CD4-positive, alpha-beta T cell (primary cell): ENCODE results near the gene GAS7. TPM values are rescaled to one million over a fixed set of nuclear protein-coding genes. Genes with fewer than 3 reads are reported as not detected.
A peak's percentile ranks its signal among the peaks of the same experiment; 100 is the strongest.
"Not testable (repeated sequence)": the region's sequence is repeated elsewhere in the genome, so short reads cannot be mapped to it uniquely, and the experiment has no call there.

ENCODE experiments used
- ATAC-seq: fragments of 200-7000 bp; cut with Tn5 transposase; one replicate; pipeline ENCODE4 v1.10.0; 2022; ENCODE audit warnings: mild to moderate bottlenecking; ENCODE audit not compliant: poor library complexity
- CTCF ChIA-PET: fragments of 350-600 bp; sonication (Branson Sonifier 250); formaldehyde crosslinking; loops from one replicate; lab custom pipeline; 2021; ENCODE audit warnings: antibody characterized with exemption, inconsistent platforms; lab: Charles Lee
- POLR2A ChIA-PET: fragments of 350-600 bp; sonication (Branson Sonifier 250); formaldehyde crosslinking; loops from one replicate; lab custom pipeline; 2021; ENCODE audit warnings: antibody characterized with exemption, inconsistent platforms; lab: Charles Lee
- DNase-seq, 14 experiments: peaks; one replicate each; pipeline ENCODE4 v3.0.0-alpha.2; 2013 to 2020; ENCODE audit warnings: mixed read lengths in 2 of 14
- H3K27ac ChIP-seq, 2 donors: one replicate each; pipeline versions ENCODE4 v1.5.1 to v1.7.0; 2013; ENCODE audit warnings: low read length in 2 of 2, low read depth in 1 of 2, mild to moderate bottlenecking in 1 of 2
- H3K27me3 ChIP-seq, 2 experiments: 1 replicate in 1 of 2; 2 replicates in 1 of 2; pipeline versions ENCODE4 v1.6.1 to v1.7.0; 2013; ENCODE audit warnings: low read length in 2 of 2, control low read depth in 1 of 2, mild to moderate bottlenecking in 1 of 2, moderate library complexity in 1 of 2; ENCODE audit not compliant: insufficient read depth in 2 of 2, control insufficient read depth in 1 of 2
- H3K36me3 ChIP-seq: one replicate; pipeline ENCODE4 v1.6.1; 2013; ENCODE audit warnings: low read length, control low read depth; ENCODE audit not compliant: insufficient read depth
- H3K4me1 ChIP-seq: one replicate; pipeline ENCODE4 v1.6.1; 2013; ENCODE audit warnings: low read length, control low read depth; ENCODE audit not compliant: insufficient read depth
- H3K4me3 ChIP-seq: one replicate; pipeline ENCODE4 v1.5.1; 2013; ENCODE audit warnings: mild to moderate bottlenecking, low read length, moderate library complexity
- H3K9me3 ChIP-seq, 2 experiments: 1 replicate in 1 of 2; 2 replicates in 1 of 2; pipeline versions ENCODE4 v1.6.1 to v1.7.0; 2013; ENCODE audit warnings: low read length in 2 of 2, mild to moderate bottlenecking in 2 of 2, control low read depth in 1 of 2, moderate library complexity in 1 of 2; ENCODE audit not compliant: control insufficient read depth in 1 of 2, insufficient read depth in 1 of 2
- H3K27ac Mint-ChIP-seq: one replicate; pipeline ENCODE4 v1.8.0; 2020; ENCODE audit warnings: mixed read lengths
- H3K27me3 Mint-ChIP-seq: one replicate; pipeline ENCODE4 v1.8.0; 2021; ENCODE audit warnings: mixed read lengths
- H3K36me3 Mint-ChIP-seq: one replicate; pipeline ENCODE4 v1.8.0; 2021; ENCODE audit warnings: low read depth, mixed read lengths
- H3K4me1 Mint-ChIP-seq: one replicate; pipeline ENCODE4 v1.8.0; 2021; ENCODE audit warnings: low read depth, mixed read lengths
- H3K4me3 Mint-ChIP-seq: one replicate; pipeline ENCODE4 v1.8.0; 2020; ENCODE audit warnings: mild to moderate bottlenecking, mixed read lengths
- H3K9me3 Mint-ChIP-seq: one replicate; pipeline ENCODE4 v1.8.0; 2020; ENCODE audit warnings: mixed read lengths
- CTCF ChIP-seq: fragments of 200-600 bp; IDR thresholded peaks from one replicate; pipeline ENCODE4 v1.8.0; 2022; ENCODE audit warnings: antibody characterized with exemption, mild to moderate bottlenecking
- intact Hi-C, 2 experiments: fragments of 100-400 bp; cut with DNase I in 1 of 2; cut with micrococcal nuclease in 1 of 2; formaldehyde crosslinking; loops; one replicate each; pipeline versions ENCODE4 v1.15.1 to v1.9.0; 2023 to 2025; cut with DNase I, micrococcal nuclease
- total RNA-seq, 174 experiments: library from RNA in 2 of 174; stranded (reverse) in 2 of 174; gene quantifications; one replicate each; pipeline ENCODE4 v1.2.3 and lab custom pipeline; 2021 to 2026

GAS7 gene
- total RNA-seq, 2 experiments from 2014 or later: 1.8 to 3.4 TPM

DNA sequence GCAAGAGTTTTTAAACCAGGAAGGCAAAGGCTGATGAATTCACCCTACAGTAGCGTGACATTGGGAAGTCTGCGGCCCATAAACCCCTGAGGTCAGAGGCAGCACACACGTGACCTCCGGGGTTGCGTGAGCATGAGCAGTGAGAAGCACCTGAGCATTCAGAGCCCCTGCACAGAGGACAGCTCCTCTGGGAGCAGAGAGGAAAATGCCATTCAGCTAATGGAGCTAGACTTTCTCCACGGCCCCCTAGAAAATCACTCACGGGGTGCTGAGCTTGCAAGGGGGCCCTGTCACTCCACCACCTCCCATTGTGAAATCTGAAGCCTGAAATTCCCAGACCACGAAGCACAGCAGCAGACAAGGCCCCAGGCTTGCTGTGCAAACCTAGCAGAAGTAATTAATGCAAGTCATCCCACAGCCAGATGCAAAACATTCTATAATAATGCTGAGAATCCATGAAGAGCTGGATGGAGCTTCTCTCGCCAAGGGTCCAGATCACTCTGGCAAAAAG is 178.4 kb downstream of the GAS7 start:
- intact Hi-C loops: no loop called here
- ATAC-seq (no peak), DNase-seq (peak in 2 of 14 experiments; percentile 50 to 51)
- no peak overlapping the region for H3K4me3 ChIP-seq
- Mint-ChIP-seq H3K4me1 (no peaks in the 10 kb centered on the region), H3K36me3 (no peaks in the 10 kb centered on the region), H3K27ac (no peak overlapping the region), H3K27me3 (no peaks in the 10 kb centered on the region), H3K4me3 (no peak overlapping the region), H3K9me3 (no peaks in the 10 kb centered on the region)
- no peak for TF ChIP-seq CTCF
- H3K4me1 ChIP-seq: no peaks in the 10 kb centered on the region
- CTCF ChIA-PET: no interaction called here
- POLR2A ChIA-PET: interaction anchor here (0.6 kb wide), 1 partner anchor 125 kb away, joined by 3 read pairs; no protein-coding TSS in a partner anchor
- no peak overlapping the region for H3K27ac ChIP-seq
- H3K9me3 ChIP-seq: no peaks in the 10 kb centered on the region
- H3K36me3 ChIP-seq: no peaks in the 10 kb centered on the region
- H3K27me3 ChIP-seq: no peaks in the 10 kb centered on the region

GRCh38 chr17:10018461-10018891 is 179.9 kb downstream of the GAS7 start:
- ChIA-PET CTCF (no interaction called here), POLR2A (no interaction called here)
- H3K4me3 Mint-ChIP-seq: no peak overlapping the region
- Histone ChIP-seq H3K9me3 (no peaks in the 10 kb centered on the region), H3K4me3 (no peak overlapping the region), H3K27me3 (no peaks in the 10 kb centered on the region), H3K27ac (no peak overlapping the region), H3K4me1 (no peaks in the 10 kb centered on the region), H3K36me3 (no peaks in the 10 kb centered on the region)
- H3K36me3 Mint-ChIP-seq: no peaks in the 10 kb centered on the region
- no peaks in the 10 kb centered on the region for H3K4me1 Mint-ChIP-seq
- intact Hi-C loops: no loop called here
- no peaks in the 10 kb centered on the region for H3K27me3 Mint-ChIP-seq
- ATAC-seq (no peak), DNase-seq (peak in 3 of 14 experiments; percentile 18 to 46 (median 37))
- no peaks in the 10 kb centered on the region for H3K9me3 Mint-ChIP-seq
- TF ChIP-seq CTCF: no peak
- no peak overlapping the region for H3K27ac Mint-ChIP-seq

DNA sequence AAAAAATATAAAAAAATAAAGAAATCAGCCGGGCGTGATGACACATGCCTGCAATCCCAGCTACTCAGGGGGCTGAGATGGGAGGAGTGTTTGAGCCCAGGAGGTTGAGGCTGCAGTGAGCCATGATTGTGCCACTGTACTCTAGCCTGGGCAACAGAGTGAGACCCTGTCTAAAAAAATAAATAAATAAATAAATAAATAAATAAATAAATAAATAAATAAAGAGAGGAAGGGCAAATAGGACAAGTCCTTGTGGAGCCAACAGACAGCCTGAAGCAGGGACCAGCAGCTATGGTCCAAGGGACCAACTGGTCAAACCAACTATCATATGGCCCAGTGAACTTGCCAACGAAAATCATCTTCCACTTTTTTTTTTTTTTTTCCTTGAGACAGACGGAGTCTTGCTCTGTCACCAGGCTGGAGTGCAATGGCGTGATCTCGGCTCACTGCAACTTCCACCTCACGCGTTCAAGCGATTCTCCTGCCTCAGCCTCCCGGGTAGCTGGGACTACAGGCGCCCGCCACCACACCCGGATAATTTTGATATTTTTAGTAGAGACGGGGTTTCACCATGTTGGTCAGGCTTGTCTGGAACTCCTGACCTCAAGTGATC is 181.3 kb downstream of the GAS7 start:
- intact Hi-C loops, H3K9me3 ChIP-seq, H3K36me3 Mint-ChIP-seq, H3K27me3 ChIP-seq, H3K27me3 Mint-ChIP-seq, ATAC-seq, H3K4me1 Mint-ChIP-seq, POLR2A ChIA-PET, H3K27ac Mint-ChIP-seq, H3K4me3 ChIP-seq, DNase-seq, H3K36me3 ChIP-seq, CTCF ChIA-PET, H3K4me1 ChIP-seq, H3K9me3 Mint-ChIP-seq, H3K27ac ChIP-seq, H3K4me3 Mint-ChIP-seq: not testable (repeated sequence)
